Glutamatergic neuron (in vitro differentiated cells): ENCODE data around the gene SERGEF. TPM values are rescaled to one million over a fixed set of nuclear protein-coding genes. Genes with fewer than 3 reads are reported as not detected.

Source experiments
- DNase-seq: peaks from one replicate; pipeline ENCODE4 v3.0.0; 2022
- H3K27ac Mint-ChIP-seq: one replicate; pipeline ENCODE4 v1.8.0; 2020; ENCODE audit warnings: mild to moderate bottlenecking, mixed read lengths, inconsistent platforms; ENCODE audit not compliant: unreplicated experiment
- H3K27me3 Mint-ChIP-seq: one replicate; pipeline ENCODE4 v1.8.0; 2020; ENCODE audit warnings: mild to moderate bottlenecking, moderate library complexity, mixed read lengths, inconsistent platforms; ENCODE audit not compliant: unreplicated experiment
- H3K36me3 Mint-ChIP-seq: one replicate; pipeline ENCODE4 v1.8.0; 2020; ENCODE audit warnings: mild to moderate bottlenecking, mixed read lengths, inconsistent platforms; ENCODE audit not compliant: unreplicated experiment
- H3K4me1 Mint-ChIP-seq: one replicate; pipeline ENCODE4 v1.8.0; 2020; ENCODE audit warnings: mild to moderate bottlenecking, low read depth, mixed read lengths, inconsistent platforms; ENCODE audit not compliant: unreplicated experiment
- H3K4me3 Mint-ChIP-seq: one replicate; pipeline ENCODE4 v1.8.0; 2020; ENCODE audit warnings: mild to moderate bottlenecking, mixed read lengths, inconsistent platforms; ENCODE audit not compliant: unreplicated experiment
- H3K9me3 Mint-ChIP-seq: one replicate; pipeline ENCODE4 v1.8.0; 2020; ENCODE audit warnings: mild to moderate bottlenecking, moderate library complexity, mixed read lengths, inconsistent platforms; ENCODE audit not compliant: unreplicated experiment
- CTCF ChIP-seq: fragments of 200-600 bp; sonication (generic); IDR thresholded peaks from one replicate; pipeline ENCODE4 v1.5.0; 2021; ENCODE audit not compliant: partially characterized antibody, unreplicated experiment
- total RNA-seq: library from RNA; stranded (reverse); fragmentation: NEBNext Ultra II Directional; extraction: Animal tissue kit (Norgen Biotek cat#: 25700); gene quantifications from one replicate; pipeline ENCODE4 v1.2.1, GENCODE V29; 2021; ENCODE audit not compliant: unreplicated experiment

SERGEF gene
- total RNA-seq, 1 donor from 2014 or later, result 42.5 TPM

GRCh38 chr11:17810746-17811145, 202.1 kb downstream of the SERGEF start:
- no peak overlapping the region for H3K4me3 Mint-ChIP-seq
- peaks cover 2% of the 10 kb centered on the region for H3K27me3 Mint-ChIP-seq
- TF ChIP-seq CTCF, result no peak
- H3K9me3 Mint-ChIP-seq, result peaks cover 4% of the 10 kb centered on the region
- H3K4me1 Mint-ChIP-seq, result peaks cover 32% of the 10 kb centered on the region
- H3K27ac Mint-ChIP-seq, result no peak overlapping the region
- no peaks in the 10 kb centered on the region for H3K36me3 Mint-ChIP-seq
- peak; percentile 48 for DNase-seq

DNA sequence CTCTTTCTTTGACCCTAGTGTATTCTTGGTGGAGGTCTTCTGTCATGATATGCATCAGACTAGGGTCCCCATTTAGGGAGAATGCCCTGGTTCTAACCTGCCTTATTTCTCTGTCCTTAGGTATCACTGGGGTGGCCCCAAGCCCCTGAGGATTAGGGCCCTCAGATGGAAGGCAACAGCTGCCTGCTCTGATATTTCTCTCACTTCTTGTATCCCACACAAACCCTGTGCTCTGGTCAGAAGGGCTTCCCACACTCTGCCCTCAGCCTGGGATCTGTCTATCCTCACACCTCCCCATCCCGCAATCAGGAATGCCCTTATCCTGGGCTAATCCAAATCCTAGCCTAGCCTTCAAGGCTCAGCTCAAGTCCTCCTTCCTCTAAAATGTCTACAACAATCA, 202.8 kb downstream of the SERGEF start:
- Mint-ChIP-seq H3K27me3 (peaks cover 2% of the 10 kb centered on the region), H3K4me3 (no peak overlapping the region), H3K4me1 (peaks cover 32% of the 10 kb centered on the region), H3K36me3 (no peaks in the 10 kb centered on the region), H3K27ac (no peak overlapping the region), H3K9me3 (peaks cover 4% of the 10 kb centered on the region)
- no peak for TF ChIP-seq CTCF
- DNase-seq, result no peak

- H3K27ac Mint-ChIP-seq, result no peak overlapping the region
- peaks cover 4% of the 10 kb centered on the region for H3K9me3 Mint-ChIP-seq
- no peak for TF ChIP-seq CTCF
- DNase-seq, result no peak
- peaks cover 2% of the 10 kb centered on the region for H3K27me3 Mint-ChIP-seq
- peaks cover 31% of the 10 kb centered on the region for H3K4me1 Mint-ChIP-seq
- H3K4me3 Mint-ChIP-seq, result no peak overlapping the region
- no peaks in the 10 kb centered on the region for H3K36me3 Mint-ChIP-seq
Measured at GRCh38 chr11:17807034-17807433, 205.8 kb downstream of the SERGEF start.

DNA sequence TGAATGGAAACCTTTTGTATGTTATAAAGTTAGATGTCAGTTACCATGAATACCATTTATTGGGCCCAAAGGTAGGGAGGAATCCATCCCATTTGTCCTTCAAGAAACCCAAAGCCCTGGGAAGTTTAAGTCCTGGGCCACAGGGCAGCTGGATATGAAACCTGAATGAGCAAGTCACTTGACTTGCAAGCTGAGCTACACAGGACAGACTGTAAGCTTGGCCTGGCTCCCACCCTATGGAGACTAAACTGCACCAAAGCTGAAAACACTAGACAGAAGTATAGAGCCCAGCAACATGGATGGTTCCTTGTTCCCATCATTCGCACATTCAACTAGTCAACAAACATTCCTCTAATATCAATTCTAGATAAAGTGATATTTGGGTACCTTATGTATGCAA, 207.0 kb downstream of the SERGEF start:
- Mint-ChIP-seq H3K27me3 (peaks cover 2% of the 10 kb centered on the region), H3K27ac (no peak overlapping the region), H3K4me3 (no peak overlapping the region), H3K4me1 (peaks cover 31% of the 10 kb centered on the region), H3K36me3 (no peaks in the 10 kb centered on the region), H3K9me3 (peaks cover 4% of the 10 kb centered on the region)
- no peak for TF ChIP-seq CTCF
- DNase-seq, result no peak

DNA sequence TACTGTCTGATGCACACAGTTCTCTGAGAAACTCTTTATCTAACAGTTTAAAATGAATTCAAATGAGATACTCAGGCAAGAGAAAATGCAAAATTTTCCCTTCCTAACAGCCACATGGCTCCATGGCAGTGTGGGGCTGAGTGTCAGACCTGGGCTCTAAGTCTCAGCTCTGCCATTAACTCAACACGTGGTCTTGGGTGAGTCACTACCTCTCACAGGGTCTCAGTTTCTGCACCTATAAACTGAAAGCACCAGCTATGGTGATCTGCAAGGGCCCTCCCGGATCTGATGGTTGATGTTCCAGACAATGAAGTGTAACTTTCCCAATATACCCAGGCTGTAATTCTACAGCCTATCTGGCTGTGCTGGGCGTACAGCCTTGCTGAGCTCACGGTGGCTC, 207.8 kb downstream of the SERGEF start:
- no peak overlapping the region for H3K27ac Mint-ChIP-seq
- H3K4me3 Mint-ChIP-seq, result no peak overlapping the region
- H3K36me3 Mint-ChIP-seq, result no peaks in the 10 kb centered on the region
- peaks cover 6% of the 10 kb centered on the region for H3K9me3 Mint-ChIP-seq
- no peaks in the 10 kb centered on the region for H3K27me3 Mint-ChIP-seq
- DNase-seq, result no peak
- H3K4me1 Mint-ChIP-seq, result peaks cover 29% of the 10 kb centered on the region
- no peak for TF ChIP-seq CTCF
